CD4-positive, alpha-beta T cell treated with Interleukin-15 for 1 hour (primary cell): ENCODE measurements around the gene ARFGEF3.
"Not testable (repeated sequence)": the region's sequence is repeated elsewhere in the genome, so short reads cannot be mapped to it uniquely, and the experiment has no call there.

Experiments used
- DNase-seq: peaks from one replicate; pipeline ENCODE4 v3.0.0-alpha.2; 2020

Gene ARFGEF3

GRCh38 chr6:138310294-138310693, 148.6 kb downstream of the ARFGEF3 start:
- no peak for DNase-seq

GRCh38 chr6:138310821-138311220, 149.1 kb downstream of the ARFGEF3 start:
- no peak for DNase-seq

GRCh38 chr6:138311268-138311667, 149.5 kb downstream of the ARFGEF3 start:
- no peak for DNase-seq

- DNase-seq, result no peak
Measured at GRCh38 chr6:138318741-138319375, 157.1 kb downstream of the ARFGEF3 start.

- no peak for DNase-seq
Measured at GRCh38 chr6:138321934-138322333, 160.2 kb downstream of the ARFGEF3 start.

- DNase-seq, result no peak
Measured at GRCh38 chr6:138323821-138324220, 162.1 kb downstream of the ARFGEF3 start.

GRCh38 chr6:138328210-138328609, 166.5 kb downstream of the ARFGEF3 start:
- no peak for DNase-seq

- DNase-seq, result no peak
Measured at GRCh38 chr6:138330763-138331162, 169.0 kb downstream of the ARFGEF3 start.

- no peak for DNase-seq
Measured at GRCh38 chr6:138331444-138331843, 169.7 kb downstream of the ARFGEF3 start.

- no peak for DNase-seq
Measured at GRCh38 chr6:138331984-138332383, 170.2 kb downstream of the ARFGEF3 start.

- no peak for DNase-seq
Measured at GRCh38 chr6:138334000-138334399, 172.3 kb downstream of the ARFGEF3 start.

- DNase-seq, result no peak
Measured at GRCh38 chr6:138334963-138335362, 173.2 kb downstream of the ARFGEF3 start.

- DNase-seq, result no peak
Measured at GRCh38 chr6:138336221-138336620, 174.5 kb downstream of the ARFGEF3 start.

- no peak for DNase-seq
Measured at GRCh38 chr6:138337076-138337475, 175.3 kb downstream of the ARFGEF3 start.

- no peak for DNase-seq
Measured at GRCh38 chr6:138339024-138339423, 177.3 kb downstream of the ARFGEF3 start.

GRCh38 chr6:138341176-138341575, 179.4 kb downstream of the ARFGEF3 start:
- no peak for DNase-seq

- no peak for DNase-seq
Measured at GRCh38 chr6:138343112-138343511, 181.4 kb downstream of the ARFGEF3 start.

- DNase-seq, result no peak
Measured at GRCh38 chr6:138345565-138346285, 184.0 kb downstream of the ARFGEF3 start.

GRCh38 chr6:138346302-138347195, 184.8 kb downstream of the ARFGEF3 start:
- DNase-seq, result no peak

GRCh38 chr6:138347864-138348263, 186.1 kb downstream of the ARFGEF3 start:
- DNase-seq, result no peak

GRCh38 chr6:138349891-138350290, 188.2 kb downstream of the ARFGEF3 start:
- DNase-seq, result no peak

- DNase-seq, result no peak
Measured at GRCh38 chr6:138357928-138358327, 196.2 kb downstream of the ARFGEF3 start.

GRCh38 chr6:138368684-138369083, 206.9 kb downstream of the ARFGEF3 start:
- not testable (repeated sequence) for DNase-seq
